ENCODE measurements around the gene PWP1. TPM values are rescaled to one million over a fixed set of nuclear protein-coding genes. Genes with fewer than 3 reads are reported as not detected.
A peak's percentile ranks its signal among the peaks of the same experiment; 100 is the strongest.

The PWP1 gene
- total RNA-seq, 6 experiments from 2014 or later = 49.0 to 57.2 (median 55.3) TPM

DNA sequence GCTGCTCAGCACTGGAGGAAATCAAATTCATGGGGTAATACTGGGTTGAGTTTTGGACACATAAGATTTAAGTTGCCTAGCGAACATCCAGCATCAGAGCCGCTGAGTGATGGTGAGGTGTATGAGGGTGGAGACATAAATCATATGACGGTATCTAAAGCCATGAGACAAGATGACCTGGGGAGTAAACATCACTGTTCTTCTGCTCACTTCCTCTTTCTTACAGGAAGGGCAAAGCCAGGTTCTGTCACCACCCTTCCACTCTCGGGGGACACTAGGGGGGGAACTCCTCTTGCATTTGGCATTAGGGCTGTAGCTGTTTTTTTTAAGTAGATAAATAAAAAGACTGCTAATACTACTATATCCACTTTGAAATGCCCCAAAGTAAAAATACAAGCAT, 51.3 kb downstream of the PWP1 start:
- Mint-ChIP-seq H3K9me3 (no peaks in the 10 kb centered on the region), H3K27me3 (ENCODE audit: insufficient read depth) (no peaks in the 10 kb centered on the region), H3K4me3 (no peak overlapping the region), H3K36me3 (ENCODE audit: low read depth) (peaks cover 59% of the 10 kb centered on the region), H3K27ac (no peak overlapping the region), H3K4me1 (ENCODE audit: low read depth) (peaks cover 4% of the 10 kb centered on the region; the same call in 1 of the 2 replicates)
- DNase-seq = no peak
- TF ChIP-seq, protein P1, sequence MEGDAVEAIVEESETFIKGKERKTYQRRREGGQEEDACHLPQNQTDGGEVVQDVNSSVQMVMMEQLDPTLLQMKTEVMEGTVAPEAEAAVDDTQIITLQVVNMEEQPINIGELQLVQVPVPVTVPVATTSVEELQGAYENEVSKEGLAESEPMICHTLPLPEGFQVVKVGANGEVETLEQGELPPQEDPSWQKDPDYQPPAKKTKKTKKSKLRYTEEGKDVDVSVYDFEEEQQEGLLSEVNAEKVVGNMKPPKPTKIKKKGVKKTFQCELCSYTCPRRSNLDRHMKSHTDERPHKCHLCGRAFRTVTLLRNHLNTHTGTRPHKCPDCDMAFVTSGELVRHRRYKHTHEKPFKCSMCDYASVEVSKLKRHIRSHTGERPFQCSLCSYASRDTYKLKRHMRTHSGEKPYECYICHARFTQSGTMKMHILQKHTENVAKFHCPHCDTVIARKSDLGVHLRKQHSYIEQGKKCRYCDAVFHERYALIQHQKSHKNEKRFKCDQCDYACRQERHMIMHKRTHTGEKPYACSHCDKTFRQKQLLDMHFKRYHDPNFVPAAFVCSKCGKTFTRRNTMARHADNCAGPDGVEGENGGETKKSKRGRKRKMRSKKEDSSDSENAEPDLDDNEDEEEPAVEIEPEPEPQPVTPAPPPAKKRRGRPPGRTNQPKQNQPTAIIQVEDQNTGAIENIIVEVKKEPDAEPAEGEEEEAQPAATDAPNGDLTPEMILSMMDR (IDR thresholded peaks at IDR 0.05) = no peak

DNA sequence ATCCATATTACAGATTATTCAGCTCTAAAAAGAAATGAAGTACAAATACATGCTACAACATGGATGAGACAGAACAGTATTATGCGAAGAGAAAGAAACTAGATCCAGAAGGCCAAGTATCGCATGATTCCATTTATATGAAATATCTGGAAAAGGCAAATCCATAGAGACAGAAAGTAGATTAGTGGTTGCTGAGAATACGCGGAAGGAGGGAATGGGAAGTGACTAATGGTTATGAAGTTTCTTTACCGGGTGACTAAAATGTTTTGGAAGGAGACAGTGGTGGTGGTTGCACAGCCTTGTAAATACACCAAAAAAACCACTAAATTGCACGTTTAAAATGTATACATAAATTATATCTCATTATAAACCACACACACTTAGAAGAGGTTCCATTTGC, 62.9 kb downstream of the PWP1 start:
- no peak overlapping the region for H3K4me3 Mint-ChIP-seq

DNA sequence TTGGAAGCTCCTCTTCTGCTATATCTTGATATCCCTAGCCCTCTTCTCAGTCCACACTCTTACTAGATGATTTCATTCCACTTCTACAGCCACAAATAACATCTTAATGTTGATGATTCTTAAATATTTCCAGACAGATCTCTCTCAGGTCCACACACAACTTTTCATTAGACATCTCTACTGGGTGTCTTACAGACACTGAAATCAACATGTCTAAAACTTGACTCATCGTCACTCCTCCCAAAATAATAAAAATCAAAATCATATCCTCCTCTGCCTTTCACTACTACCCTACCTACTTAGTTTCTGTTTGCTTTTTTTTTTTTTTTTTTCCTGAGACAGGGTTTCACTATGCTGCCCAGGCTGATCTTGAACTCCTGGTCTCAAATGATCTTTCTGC, 63.5 kb downstream of the PWP1 start:
- peaks cover 16% of the 10 kb centered on the region for H3K4me1 Mint-ChIP-seq (ENCODE audit: low read depth)
- no peak overlapping the region for H3K27ac Mint-ChIP-seq
- DNase-seq = no peak
- no peaks in the 10 kb centered on the region for H3K9me3 Mint-ChIP-seq
- TF ChIP-seq, protein P1 (IDR thresholded peaks at IDR 0.05) = no peak
- no peak overlapping the region for H3K4me3 Mint-ChIP-seq
- peaks cover 38% of the 10 kb centered on the region for H3K36me3 Mint-ChIP-seq (ENCODE audit: low read depth)
- H3K27me3 Mint-ChIP-seq (ENCODE audit: insufficient read depth) = no peaks in the 10 kb centered on the region

More for the DNA sequence above, 62.9 kb downstream of the PWP1 start:
- Mint-ChIP-seq H3K27ac (no peak overlapping the region), H3K27me3 (ENCODE audit: insufficient read depth) (no peaks in the 10 kb centered on the region), H3K4me1 (ENCODE audit: low read depth) (peaks cover 16% of the 10 kb centered on the region), H3K36me3 (ENCODE audit: low read depth) (peaks cover 35% of the 10 kb centered on the region), H3K9me3 (no peaks in the 10 kb centered on the region)
- TF ChIP-seq, protein P1 (IDR thresholded peaks at IDR 0.05) = no peak
- DNase-seq = peak; percentile 79

DNA sequence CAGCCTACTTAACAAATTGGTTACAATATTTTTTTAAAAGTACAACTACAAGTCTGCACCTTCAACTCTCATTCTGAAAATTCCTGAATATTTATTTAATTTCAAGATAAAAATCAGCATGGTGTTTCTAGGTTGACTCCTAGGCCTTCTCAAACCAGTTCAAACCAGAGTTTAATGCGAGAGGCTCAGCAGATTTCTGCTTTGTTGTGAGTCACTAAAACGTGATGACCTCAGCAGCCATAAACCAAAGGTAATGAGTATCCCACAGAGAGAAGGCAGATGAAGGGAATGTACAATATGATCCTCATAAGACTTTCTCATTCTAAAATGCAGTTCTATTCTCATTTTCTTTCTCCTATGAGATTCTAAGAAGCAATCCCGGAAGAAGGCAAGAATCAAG, 73.8 kb downstream of the PWP1 start:
- Mint-ChIP-seq H3K4me1 (ENCODE audit: low read depth) (peaks cover 28% of the 10 kb centered on the region), H3K27ac (peak overlapping the region; percentile 90), H3K4me3 (peak overlapping the region; percentile 94), H3K27me3 (ENCODE audit: insufficient read depth) (no peaks in the 10 kb centered on the region; the same call in 1 of the 2 replicates), H3K9me3 (no peaks in the 10 kb centered on the region), H3K36me3 (ENCODE audit: low read depth) (peaks cover 9% of the 10 kb centered on the region; the same call in 1 of the 2 replicates)
- peak; percentile 91 for DNase-seq
- TF ChIP-seq, protein P1 (IDR thresholded peaks at IDR 0.05) = no peak

DNA sequence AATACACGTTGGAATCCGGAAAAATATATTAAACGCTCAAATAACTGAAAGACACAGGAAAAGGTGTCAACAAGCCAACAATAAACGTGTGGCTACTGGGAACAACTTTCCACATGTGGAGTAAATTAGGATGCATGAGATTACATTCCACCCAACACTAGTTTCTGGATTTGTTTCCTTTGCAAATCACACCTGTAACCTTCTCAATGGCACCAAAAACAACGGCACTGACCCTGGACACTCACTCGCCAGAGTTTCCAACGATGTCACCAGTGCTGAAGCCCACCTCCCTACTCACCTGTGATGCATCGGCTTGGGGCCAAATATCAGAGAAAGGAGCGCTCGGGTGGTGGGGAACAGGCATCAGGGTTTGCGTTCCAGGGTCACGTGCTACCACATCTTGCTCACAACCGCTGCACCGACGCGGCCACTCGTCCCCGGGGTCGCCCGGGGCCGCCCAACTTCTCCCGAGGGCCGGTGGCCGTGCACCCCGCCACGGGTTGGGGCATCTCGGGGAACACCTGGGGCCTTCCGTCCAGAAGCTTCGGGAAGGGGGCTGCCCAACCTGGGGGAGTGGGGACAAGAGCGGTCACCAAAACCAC, 74.7 kb downstream of the PWP1 start:
- Mint-ChIP-seq H3K27me3 (ENCODE audit: insufficient read depth) (no peaks in the 10 kb centered on the region; the same call in 1 of the 2 replicates), H3K36me3 (ENCODE audit: low read depth) (peaks cover 9% of the 10 kb centered on the region; the same call in 1 of the 2 replicates), H3K4me3 (peak overlapping the region; percentile 94), H3K4me1 (ENCODE audit: low read depth) (peaks cover 28% of the 10 kb centered on the region), H3K9me3 (no peaks in the 10 kb centered on the region), H3K27ac (peak overlapping the region; percentile 90)
- TF ChIP-seq, protein P1 (IDR thresholded peaks at IDR 0.05) = no peak
- DNase-seq = no peak

Data from HFFc6 (cell line).